ENCODE data around the gene MMP7. TPM values are rescaled to one million over a fixed set of nuclear protein-coding genes. Genes with fewer than 3 reads are reported as not detected.

MMP7 gene
- total and polyA plus RNA-seq, 2 of the 4 experiments (the other 2 are of a cell fraction) = not detected

DNA sequence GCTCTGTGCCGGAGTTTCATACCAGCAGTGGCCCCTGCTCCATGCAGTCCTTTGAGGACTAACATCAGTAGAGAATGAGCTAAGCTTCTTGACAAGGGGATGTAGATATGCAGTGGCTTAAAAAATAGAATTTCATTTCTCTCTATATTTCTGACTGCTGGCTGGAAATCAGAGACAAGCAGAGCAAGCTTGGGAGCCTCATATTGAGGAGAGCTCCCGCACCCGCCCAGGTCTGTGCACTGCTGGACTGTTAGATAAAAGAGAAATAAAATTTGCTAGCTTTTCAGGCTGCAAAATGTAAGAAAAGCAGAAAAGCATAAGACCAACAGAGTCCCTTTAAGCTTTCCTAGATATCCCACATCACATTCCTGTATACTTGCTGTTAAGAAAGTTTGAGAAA, 31.4 kb downstream of the MMP7 start:
- H3K18ac ChIP-seq (ENCODE audit: low read depth, low read length) = no peak overlapping the region
- no peak overlapping the region for H3K4me3 ChIP-seq (ENCODE audit: insufficient read depth, low read depth, low read length)
- dilution Hi-C loops (cut with HindIII; ENCODE audit: low sequenced_read_pairs, unreplicated experiment) = no loop called here
- H3K23ac ChIP-seq (ENCODE audit: low read depth, low read length) = no peak overlapping the region
- in situ Hi-C loops (cut with MboI; ENCODE audit: low sequenced_read_pairs) = loop anchor here (5.0 to 25.0 kb wide), 3 partner anchors 107 to 1062 kb away; no protein-coding TSS in a partner anchor
- no peak overlapping the region for H2AFZ ChIP-seq (replicated peaks; ENCODE audit: low read length, poor library complexity)
- H4K91ac ChIP-seq (ENCODE audit: insufficient read depth, low read depth, low read length) = no peak overlapping the region
- no peaks in the 10 kb centered on the region for H3K9me3 ChIP-seq (ENCODE audit: control insufficient read depth, insufficient read depth, low read length)
- H2BK5ac ChIP-seq (ENCODE audit: low read depth, low read length, poor library complexity, severe bottlenecking) = no peak overlapping the region
- H4K8ac ChIP-seq (ENCODE audit: low read depth in 2 of 2, low read length in 2 of 2) = no peak overlapping the region
- H2AK9ac ChIP-seq (replicated peaks; ENCODE audit: low read depth, low read length, poor library complexity) = no peak overlapping the region
- TF ChIP-seq MAFK (IDR thresholded peaks at IDR 0.05; ENCODE audit: low read depth, low read length) = no peak
- TF ChIP-seq NFE2L2 (IDR thresholded peaks at IDR 0.05; ENCODE audit: low read depth, low read length) = no peak
- TF ChIP-seq MAZ (IDR thresholded peaks at IDR 0.05; ENCODE audit: borderline replicate concordance, low read depth, low read length) = no peak
- no peak for TF ChIP-seq POLR2A (IDR thresholded peaks at IDR 0.05; ENCODE audit: low read depth, low read length)
- TF ChIP-seq, protein P1, sequence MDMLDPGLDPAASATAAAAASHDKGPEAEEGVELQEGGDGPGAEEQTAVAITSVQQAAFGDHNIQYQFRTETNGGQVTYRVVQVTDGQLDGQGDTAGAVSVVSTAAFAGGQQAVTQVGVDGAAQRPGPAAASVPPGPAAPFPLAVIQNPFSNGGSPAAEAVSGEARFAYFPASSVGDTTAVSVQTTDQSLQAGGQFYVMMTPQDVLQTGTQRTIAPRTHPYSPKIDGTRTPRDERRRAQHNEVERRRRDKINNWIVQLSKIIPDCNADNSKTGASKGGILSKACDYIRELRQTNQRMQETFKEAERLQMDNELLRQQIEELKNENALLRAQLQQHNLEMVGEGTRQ (IDR thresholded peaks at IDR 0.05; ENCODE audit: low read depth, low read length) = no peak
- peaks cover 3% of the 10 kb centered on the region; the same call in 1 of the 2 replicates for H3K4me1 ChIP-seq (ENCODE audit: control insufficient read depth, insufficient read depth, low read length)
- CTCF ChIA-PET = interaction anchor here (0.6 to 0.8 kb wide), 2 partner anchors 8 to 86 kb away, joined by 3 to 4 read pairs; no protein-coding TSS in a partner anchor
- H3K4ac ChIP-seq (ENCODE audit: low read depth, low read length) = no peak overlapping the region
- DNase-seq (no peak), ATAC-seq (ENCODE audit: low read depth) (no peak)
- H4K5ac ChIP-seq (ENCODE audit: low read depth, low read length) = no peak overlapping the region
- POLR2A ChIA-PET (ENCODE audit: unreplicated experiment) = no interaction called here
- H2BK15ac ChIP-seq (ENCODE audit: low read depth, low read length) = no peak overlapping the region
- no peaks in the 10 kb centered on the region for H3K79me1 ChIP-seq (ENCODE audit: low read depth in 1 of 2, low read length in 2 of 2)
- no peaks in the 10 kb centered on the region for H3K9me1 ChIP-seq (ENCODE audit: insufficient read depth, low read length)
- no peaks in the 10 kb centered on the region for H4K20me1 ChIP-seq (ENCODE audit: insufficient read depth, low read length)
- no peaks in the 10 kb centered on the region for H3K27me3 ChIP-seq (ENCODE audit: control insufficient read depth, insufficient read depth, low read length)
- H3K4me2 ChIP-seq (ENCODE audit: low read depth, low read length) = no peak overlapping the region
- no peak overlapping the region for H2BK120ac ChIP-seq (ENCODE audit: low read depth, low read length)
- no CpG with 5 or more reads among the region's 3 CpGs for WGBS, 2 experiments (ENCODE audit: extremely low coverage in 2 of 2, insufficient read length in 1 of 2)
- H3K56ac ChIP-seq (ENCODE audit: extremely low read depth, insufficient read depth, low read length) = no peak overlapping the region
- intact Hi-C loops (cut with micrococcal nuclease) = loop anchor here (1.0 kb wide), 1 partner anchor 167 kb away; no protein-coding TSS in a partner anchor
- no peak overlapping the region for H2AK5ac ChIP-seq (ENCODE audit: low read depth, low read length)
- no TSS peak for BruUV-seq (replicated peaks)
- no peak overlapping the region for H2BK20ac ChIP-seq (ENCODE audit: low read depth, low read length)
- no peak overlapping the region for H3K9ac ChIP-seq (ENCODE audit: low read depth, low read length)
- no peak overlapping the region for H3K14ac ChIP-seq (replicated peaks; ENCODE audit: low read depth, low read length)
- no peaks in the 10 kb centered on the region for H3K36me3 ChIP-seq (ENCODE audit: control insufficient read depth, insufficient read depth, low read length)
- H3K27ac ChIP-seq (ENCODE audit: insufficient read depth, low read length) = no peak overlapping the region
